NOMO-1 treated with dmso at 0.1 percent for 144 hours (cell line): ENCODE results near the gene TMC1.
A peak's percentile ranks its signal among the peaks of the same experiment; 100 is the strongest.
"Not testable (repeated sequence)": the region's sequence is repeated elsewhere in the genome, so short reads cannot be mapped to it uniquely, and the experiment has no call there.

Source experiments
- DNase-seq: peaks from one replicate; lab custom pipeline; 2025; ENCODE audit not compliant: unreplicated experiment; lab: John Stamatoyannopoulos, UW

Gene TMC1

DNA sequence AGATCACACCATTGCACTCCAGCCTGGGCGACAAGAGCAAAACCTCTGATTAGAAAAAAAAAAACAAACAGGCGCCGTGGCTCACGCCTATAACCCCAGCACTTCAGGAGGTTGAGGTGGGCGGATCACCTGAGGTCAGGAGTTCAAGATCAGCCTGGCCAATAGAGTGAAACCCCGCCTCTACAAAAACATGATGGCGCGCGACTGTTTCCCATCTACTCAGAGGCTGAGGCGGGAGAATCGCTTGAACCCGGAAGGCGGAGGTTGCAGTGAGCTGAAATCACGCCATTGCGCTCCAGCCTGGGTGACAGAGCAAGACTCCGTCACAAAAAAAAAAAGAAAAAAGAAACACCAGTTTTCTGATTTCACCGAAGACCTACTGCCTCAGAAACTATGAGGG is at the start of gene TMC1:
TSS of gene TMC1 (plus strand) at position 193 of the 400 bp plus-strand sequence. CDS start 127,041 bp downstream, outside the sequence.
- not testable (repeated sequence) for DNase-seq

- no peak for DNase-seq
Measured at GRCh38 chr9:72473474-72474261, 47.7 kb upstream of the TMC1 start.

DNA sequence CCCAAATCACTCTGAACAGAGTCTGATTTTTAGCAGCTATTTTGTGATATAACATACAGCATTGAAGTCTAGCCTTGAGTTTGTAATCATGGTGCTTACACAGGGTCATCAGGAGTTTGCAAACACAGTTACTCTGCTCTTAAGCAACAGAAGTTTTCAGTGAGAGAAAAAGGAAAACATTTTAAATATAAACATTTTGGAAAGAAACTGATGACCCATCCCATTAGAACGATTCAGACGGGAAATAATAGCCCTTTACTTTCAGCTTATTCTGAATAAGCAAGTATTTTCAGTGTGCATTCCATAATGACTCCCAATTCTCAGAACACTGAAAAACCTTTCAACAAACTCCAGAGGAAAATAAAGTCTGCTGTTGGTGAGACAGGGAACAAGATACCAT is 46.7 kb upstream of the TMC1 start:
- DNase-seq, result no peak

- DNase-seq, result no peak
Measured at GRCh38 chr9:72476100-72476499, 45.3 kb upstream of the TMC1 start.

- no peak for DNase-seq
Measured at GRCh38 chr9:72476617-72477437, 44.6 kb upstream of the TMC1 start.

DNA sequence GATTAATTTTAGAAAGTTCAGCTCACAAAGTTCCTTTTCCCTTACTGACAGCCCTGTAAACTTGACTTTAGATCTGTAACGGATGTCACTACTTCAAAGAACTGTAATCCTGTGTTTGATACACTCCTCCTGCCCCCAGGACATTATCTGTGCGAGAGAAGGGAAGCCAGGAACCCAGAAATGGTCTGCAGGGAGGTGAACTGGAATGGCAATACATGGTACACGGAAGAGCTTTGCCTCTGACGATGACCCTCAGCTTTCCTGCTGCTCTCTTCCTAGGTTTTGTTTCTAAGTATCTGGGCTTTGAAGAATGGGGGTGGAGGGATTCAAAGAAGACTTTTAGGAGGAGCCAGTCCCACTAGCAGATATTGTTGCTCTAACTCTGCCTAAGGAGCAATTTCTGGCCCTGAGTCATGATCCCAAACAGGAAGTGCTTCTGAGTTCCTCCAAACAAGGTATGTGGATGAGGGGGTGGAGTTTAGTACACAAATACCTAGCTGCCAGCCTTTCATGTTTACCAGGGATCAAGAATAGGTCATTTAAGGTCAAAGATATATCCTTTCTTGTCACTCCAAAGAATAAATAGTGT is 43.4 kb upstream of the TMC1 start:
- no peak for DNase-seq

DNA sequence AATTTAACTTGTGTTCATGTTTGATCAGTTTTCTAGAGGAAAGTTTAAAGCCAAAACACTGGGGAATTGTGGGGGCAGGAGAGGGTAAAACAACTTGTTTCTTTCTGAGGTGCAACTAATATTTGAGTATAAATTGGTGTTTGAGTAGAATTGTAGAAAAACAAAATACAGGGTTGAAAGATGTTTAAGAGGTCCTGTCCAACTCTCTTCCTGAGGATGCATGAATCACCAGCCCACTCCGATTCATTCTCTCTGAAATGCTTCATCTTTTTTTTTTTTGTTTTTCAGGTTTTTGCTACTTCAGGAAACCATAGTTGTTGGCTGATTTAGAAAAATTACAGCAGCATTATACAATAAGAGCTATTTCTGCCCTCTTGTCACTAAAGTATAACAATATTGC is 42.4 kb upstream of the TMC1 start:
- no peak for DNase-seq

- not testable (repeated sequence) for DNase-seq
Measured at GRCh38 chr9:72480261-72480660, 41.1 kb upstream of the TMC1 start.

GRCh38 chr9:72480921-72481320 is 40.5 kb upstream of the TMC1 start:
- DNase-seq, result no peak

GRCh38 chr9:72485821-72486593 is 35.4 kb upstream of the TMC1 start:
- DNase-seq, result no peak

- no peak for DNase-seq
Measured at GRCh38 chr9:72486594-72486955, 34.8 kb upstream of the TMC1 start.

GRCh38 chr9:72487665-72488064 is 33.7 kb upstream of the TMC1 start:
- DNase-seq, result not testable (repeated sequence)

DNA sequence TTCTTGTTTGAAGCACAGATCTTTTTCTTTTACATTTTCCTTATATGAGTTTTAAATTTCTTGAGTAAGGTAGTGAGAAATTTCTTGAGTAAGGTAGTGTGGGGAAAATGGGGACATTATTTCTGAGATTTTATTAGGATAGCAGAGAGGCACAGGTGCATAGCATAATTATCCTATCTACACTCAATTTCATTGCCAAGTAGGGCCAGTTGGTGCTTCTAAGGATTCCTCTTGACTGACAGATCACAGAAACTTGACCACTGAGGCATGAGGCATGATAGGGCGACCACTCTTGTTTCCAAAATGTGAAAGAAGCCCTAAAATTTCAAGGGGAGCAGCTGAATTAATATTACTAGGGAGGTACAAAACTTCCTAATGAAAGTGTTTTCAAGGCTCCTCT is 31.4 kb upstream of the TMC1 start:
- no peak for DNase-seq

GRCh38 chr9:72491242-72491641 is 30.2 kb upstream of the TMC1 start:
- DNase-seq, result no peak

- DNase-seq, result no peak
Measured at GRCh38 chr9:72494051-72494450, 27.4 kb upstream of the TMC1 start.

DNA sequence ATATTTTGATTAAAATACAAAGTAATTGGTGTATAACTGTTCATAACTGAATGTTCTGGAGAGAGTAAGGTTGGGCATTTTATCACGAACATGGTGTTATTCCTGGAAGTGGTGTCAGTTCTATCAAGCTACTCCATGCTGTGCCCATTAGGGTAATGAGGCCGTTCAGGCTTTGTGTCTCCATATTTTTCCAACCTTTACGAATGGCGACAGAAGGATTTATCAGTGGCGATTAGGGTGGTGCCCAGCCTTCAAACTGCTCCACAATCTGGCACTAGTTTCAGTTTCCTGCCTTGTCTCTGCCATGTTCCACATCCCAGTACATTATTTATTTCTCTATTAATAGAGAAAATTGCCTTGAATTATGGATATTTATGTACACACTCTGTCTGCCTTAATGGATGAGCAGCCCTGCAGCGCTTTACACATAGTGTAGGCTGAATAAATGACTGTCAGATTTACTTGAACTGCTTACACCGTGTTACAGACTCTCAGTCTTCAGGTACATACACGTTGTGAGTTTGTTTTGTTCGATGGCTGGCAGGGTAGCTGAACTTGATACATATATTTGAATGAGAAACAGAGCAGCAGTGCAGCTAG is 23.9 kb upstream of the TMC1 start:
- DNase-seq, result no peak

DNA sequence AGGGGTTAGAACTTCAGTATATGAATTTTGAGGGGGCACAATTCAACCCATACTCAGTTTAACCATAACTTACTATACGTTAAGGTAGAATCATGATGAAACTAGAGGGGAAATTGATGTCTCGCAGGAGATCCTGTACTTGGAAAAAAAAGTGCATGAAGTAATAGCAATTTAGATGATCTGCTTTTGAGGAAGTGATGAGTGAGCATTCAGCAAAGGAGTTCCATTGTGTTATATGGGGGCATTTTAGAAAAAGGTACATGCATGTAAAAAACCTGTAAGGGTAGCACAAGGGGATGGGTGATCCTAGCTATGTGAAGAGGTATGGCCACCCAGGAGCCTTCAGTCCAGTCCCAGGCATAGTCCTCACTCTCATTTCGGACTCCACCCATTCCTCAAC is 14.8 kb upstream of the TMC1 start:
- peak; percentile 22 for DNase-seq

DNA sequence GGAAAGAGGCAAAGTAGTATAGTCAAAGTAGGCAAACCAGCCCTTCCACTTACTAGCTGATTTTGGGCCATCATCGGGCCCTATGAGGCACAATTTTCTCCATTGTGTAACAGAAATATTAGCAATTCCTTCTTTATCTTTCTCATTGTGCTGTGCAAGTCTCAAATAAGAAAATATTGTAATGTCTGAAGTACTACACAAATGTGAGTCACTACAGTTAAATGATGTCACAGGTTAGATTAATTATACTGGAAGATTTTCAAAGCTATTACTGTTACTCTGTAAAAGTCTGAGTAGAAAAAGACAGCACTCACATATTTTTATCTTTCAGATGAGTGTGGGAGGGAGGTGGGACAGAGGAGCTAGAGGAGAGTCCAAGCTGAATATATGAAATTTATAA is 12.4 kb upstream of the TMC1 start:
- DNase-seq, result no peak

DNA sequence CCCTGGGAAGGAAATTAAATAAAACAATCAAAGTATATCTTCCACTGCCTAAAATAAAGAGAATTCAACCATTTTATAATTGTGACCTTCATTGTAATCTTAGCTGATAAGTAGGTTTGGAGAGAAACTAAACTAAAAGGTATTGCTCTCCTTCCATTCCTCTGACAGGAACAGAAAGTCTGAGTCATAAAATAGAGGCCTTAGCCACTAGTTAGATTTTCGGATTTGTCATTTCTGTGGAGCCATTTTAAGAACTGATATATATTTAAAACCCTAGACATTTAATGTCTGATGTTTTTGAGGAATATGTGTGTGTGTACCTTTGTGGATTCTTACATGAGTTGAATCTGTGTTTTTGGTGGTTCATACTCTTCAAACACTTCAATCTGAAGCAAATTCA is 11.8 kb upstream of the TMC1 start:
- no peak for DNase-seq

DNA sequence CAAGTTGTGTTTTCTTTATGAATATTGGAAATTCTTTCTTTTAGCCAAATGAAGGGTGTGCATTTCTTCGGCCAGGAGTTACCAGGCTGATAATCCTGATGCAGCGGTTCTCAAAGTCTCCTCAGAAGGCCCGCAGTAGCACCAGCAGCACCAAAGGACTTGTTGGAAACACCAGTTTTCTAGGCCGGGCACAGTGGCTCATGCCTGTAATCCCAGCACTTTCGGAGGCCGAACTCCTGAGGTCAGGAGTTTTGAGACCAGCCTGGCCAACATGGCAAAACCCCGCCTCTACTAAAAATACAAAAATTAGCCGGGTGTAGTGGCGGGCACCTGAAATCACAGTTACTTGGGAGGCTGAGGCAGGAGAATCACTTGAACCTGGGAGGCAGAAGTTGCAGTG is 397 bp upstream of the TMC1 start:
- not testable (repeated sequence) for DNase-seq
